Mucosa of descending colon (tissue), 3 donors: ENCODE data around the gene ECT2. TPM values are rescaled to one million over a fixed set of nuclear protein-coding genes. Genes with fewer than 3 reads are reported as not detected.
A peak's percentile ranks its signal among the peaks of the same experiment; 100 is the strongest.

Source experiments
- ATAC-seq: fragments of 200-7000 bp; cut with Tn5 transposase; one replicate; pipeline ENCODE4 v1.9.1; 2020; ENCODE audit warnings: mild to moderate bottlenecking, moderate library complexity
- DNase-seq, 3 donors: peaks; one replicate each; pipeline ENCODE4 v3.0.0-alpha.2; 2020
- H3K36me3 ChIP-seq: fragments of 200-600 bp; one replicate; pipeline ENCODE4 v1.8.0; 2021; ENCODE audit warnings: low read depth, mild to moderate bottlenecking
- H3K4me1 ChIP-seq: fragments of 200-600 bp; one replicate; pipeline ENCODE4 v1.8.0; 2021; ENCODE audit warnings: low read depth, mild to moderate bottlenecking
- H3K4me3 ChIP-seq: fragments of 200-600 bp; one replicate; pipeline ENCODE4 v1.8.0; 2021; ENCODE audit warnings: mild to moderate bottlenecking
- H3K9me3 ChIP-seq: fragments of 200-600 bp; one replicate; pipeline ENCODE4 v1.8.0; 2021; ENCODE audit warnings: mild to moderate bottlenecking
- CTCF ChIP-seq: fragments of 200-600 bp; IDR thresholded peaks from one replicate; pipeline ENCODE4 v1.8.0; 2022; ENCODE audit warnings: antibody characterized with exemption, mild to moderate bottlenecking
- intact Hi-C, 2 donors: fragments of 100-400 bp; cut with DNase I in 1 of 2; cut with micrococcal nuclease in 1 of 2; formaldehyde crosslinking; loops; one replicate each; pipeline versions ENCODE4 v1.11.0 to v1.11.1; 2022; cut with DNase I, micrococcal nuclease
- total RNA-seq, 3 donors: library from RNA; stranded (reverse); fragmentation: NEBNext Ultra II Directional in 2 of 3; extraction: Animal tissue kit (Norgen Biotek cat#: 25700) in 2 of 3; gene quantifications; one replicate each; pipeline versions ENCODE4 v1.2.1 to v1.2.4, GENCODE V29; 2021 to 2023
- donor health status: DM: no; HTN: no; CAD: no; lungs with moderate emphysema.
- donor health status: DM: no; HTN: no; CAD: no.
- donor health status: DM: no; HTN: yes; CAD: no.

The ECT2 gene
- total RNA-seq, 3 donors from 2014 or later = 14.8 to 30.2 (median 14.9) TPM

GRCh38 chr3:172869784-172870518 is 119.4 kb downstream of the ECT2 start:
- ATAC-seq (peak; percentile 37), DNase-seq (no peak)
- intact Hi-C loops = no loop called here
- Histone ChIP-seq H3K4me1 (peaks cover 5% of the 10 kb centered on the region), H3K4me3 (no peak overlapping the region), H3K9me3 (no peaks in the 10 kb centered on the region), H3K36me3 (no peaks in the 10 kb centered on the region)
- no peak for TF ChIP-seq CTCF

Other genes with a start within 250 kb of the ECT2 start
- 100 to 1,000 TPM in 2 of 3 donors, 10 to 100 TPM in 1; 70.6 to 220 (median 129) TPM for gene TNFSF10, start 227.3 kb upstream of the ECT2 start, total RNA-seq
- gene NCEH1, start 39.7 kb upstream of the ECT2 start, total RNA-seq = 10 to 100 TPM; 21.5 to 63.9 (median 53.3) TPM